Measurements from ENCODE around the gene CCIN.

CCIN gene

GRCh38 chr9:36208521-36209253 lies 39.5 kb downstream of the CCIN start:
- peaks cover 56% of the 10 kb centered on the region for H3K4me1 Mint-ChIP-seq
- H3K9me3 Mint-ChIP-seq = no peaks in the 10 kb centered on the region
- H3K27ac Mint-ChIP-seq = peak overlapping the region; percentile 82
- no peak overlapping the region for H3K4me3 Mint-ChIP-seq
- ATAC-seq (no peak), DNase-seq (no peak)
- no peaks in the 10 kb centered on the region for H3K27me3 Mint-ChIP-seq
- peaks cover 71% of the 10 kb centered on the region for H3K36me3 Mint-ChIP-seq (ENCODE audit: low read depth)

- Mint-ChIP-seq H3K4me1 (peaks cover 57% of the 10 kb centered on the region), H3K4me3 (no peak overlapping the region), H3K9me3 (no peaks in the 10 kb centered on the region), H3K36me3 (ENCODE audit: low read depth) (peaks cover 58% of the 10 kb centered on the region), H3K27ac (peak overlapping the region; percentile 37), H3K27me3 (no peaks in the 10 kb centered on the region)
- DNase-seq (no peak), ATAC-seq (no peak)
These were observed 41.5 kb downstream of the CCIN start for GRCh38 chr9:36210722-36211121.

- no peak overlapping the region for H3K4me3 Mint-ChIP-seq
- ATAC-seq (no peak), DNase-seq (no peak)
- no peaks in the 10 kb centered on the region for H3K9me3 Mint-ChIP-seq
- H3K36me3 Mint-ChIP-seq (ENCODE audit: low read depth) = peaks cover 57% of the 10 kb centered on the region
- H3K4me1 Mint-ChIP-seq = peaks cover 52% of the 10 kb centered on the region
- H3K27me3 Mint-ChIP-seq = no peaks in the 10 kb centered on the region
- H3K27ac Mint-ChIP-seq = peak overlapping the region; percentile 37
These were observed 42.3 kb downstream of the CCIN start for GRCh38 chr9:36211510-36211909.

- ATAC-seq (no peak), DNase-seq (no peak)
- peaks cover 50% of the 10 kb centered on the region for H3K36me3 Mint-ChIP-seq (ENCODE audit: low read depth)
- peaks cover 47% of the 10 kb centered on the region for H3K4me1 Mint-ChIP-seq
- H3K27me3 Mint-ChIP-seq = no peaks in the 10 kb centered on the region
- no peaks in the 10 kb centered on the region for H3K9me3 Mint-ChIP-seq
- H3K27ac Mint-ChIP-seq = no peak overlapping the region
- H3K4me3 Mint-ChIP-seq = no peak overlapping the region
These were observed 44.2 kb downstream of the CCIN start for GRCh38 chr9:36213387-36213786.

GRCh38 chr9:36213989-36214388 lies 44.8 kb downstream of the CCIN start:
- Mint-ChIP-seq H3K36me3 (ENCODE audit: low read depth) (peaks cover 45% of the 10 kb centered on the region), H3K4me3 (no peak overlapping the region), H3K27me3 (no peaks in the 10 kb centered on the region), H3K27ac (no peak overlapping the region), H3K9me3 (no peaks in the 10 kb centered on the region), H3K4me1 (peaks cover 47% of the 10 kb centered on the region)
- no peak for DNase-seq
- ATAC-seq = no peak

- DNase-seq = no peak
- Mint-ChIP-seq H3K4me3 (no peak overlapping the region), H3K27ac (no peak overlapping the region), H3K4me1 (peaks cover 44% of the 10 kb centered on the region), H3K36me3 (ENCODE audit: low read depth) (peaks cover 39% of the 10 kb centered on the region), H3K9me3 (no peaks in the 10 kb centered on the region), H3K27me3 (no peaks in the 10 kb centered on the region)
- no peak for ATAC-seq
These were observed 45.4 kb downstream of the CCIN start for GRCh38 chr9:36214571-36214970.

GRCh38 chr9:36217256-36217968 lies 48.2 kb downstream of the CCIN start:
- peaks cover 37% of the 10 kb centered on the region for H3K4me1 Mint-ChIP-seq
- peaks cover 45% of the 10 kb centered on the region for H3K36me3 Mint-ChIP-seq (ENCODE audit: low read depth)
- ATAC-seq (no peak), DNase-seq (no peak)
- H3K9me3 Mint-ChIP-seq = no peaks in the 10 kb centered on the region
- no peaks in the 10 kb centered on the region for H3K27me3 Mint-ChIP-seq
- H3K4me3 Mint-ChIP-seq = no peak overlapping the region
- peak overlapping the region; percentile 14 for H3K27ac Mint-ChIP-seq

GRCh38 chr9:36218011-36218410 lies 48.8 kb downstream of the CCIN start:
- DNase-seq = no peak
- Mint-ChIP-seq H3K36me3 (ENCODE audit: low read depth) (peaks cover 49% of the 10 kb centered on the region), H3K4me1 (peaks cover 35% of the 10 kb centered on the region), H3K9me3 (no peaks in the 10 kb centered on the region), H3K27me3 (no peaks in the 10 kb centered on the region), H3K27ac (peak overlapping the region; percentile 79), H3K4me3 (no peak overlapping the region)
- no peak for ATAC-seq

GRCh38 chr9:36218411-36218901 lies 49.3 kb downstream of the CCIN start:
- peak overlapping the region; percentile 79 for H3K27ac Mint-ChIP-seq
- peak; percentile 84 for ATAC-seq
- peaks cover 31% of the 10 kb centered on the region for H3K4me1 Mint-ChIP-seq
- no peaks in the 10 kb centered on the region for H3K27me3 Mint-ChIP-seq
- H3K36me3 Mint-ChIP-seq (ENCODE audit: low read depth) = peaks cover 49% of the 10 kb centered on the region
- peak; percentile 6 for DNase-seq
- H3K4me3 Mint-ChIP-seq = no peak overlapping the region
- H3K9me3 Mint-ChIP-seq = no peaks in the 10 kb centered on the region

All from activated naive CD8-positive, alpha-beta T cell treated with anti-CD3 and anti-CD28 coated beads, Interleukin-2, amount 50 U/mL, for 24 hours (primary cell).